AG10803 (cell line): ENCODE measurements around the gene COL26A1.

Source experiments
- DNase-seq: peaks from one replicate; pipeline ENCODE4 v3.0.0; 2010; ENCODE audit warnings: low read depth
- H3K4me3 ChIP-seq: 2 replicates; pipeline ENCODE4 v1.5.1; 2011; ENCODE audit warnings: mild to moderate bottlenecking, low read length, control low read depth
- CTCF ChIP-seq: conservative IDR thresholded peaks from 2 replicates; pipeline ENCODE4 v1.5.1; 2011; ENCODE audit warnings: mild to moderate bottlenecking, low read length, control low read depth, inconsistent platforms

Gene COL26A1

GRCh38 chr7:101393865-101394264 is 31.2 kb downstream of the COL26A1 start:
- H3K4me3 ChIP-seq, result no peak overlapping the region
- TF ChIP-seq CTCF, result no peak
- no peak for DNase-seq

GRCh38 chr7:101395376-101395775 is 32.7 kb downstream of the COL26A1 start:
- no peak for TF ChIP-seq CTCF
- DNase-seq, result no peak

GRCh38 chr7:101397243-101397642 is 34.6 kb downstream of the COL26A1 start:
- H3K4me3 ChIP-seq, result no peak overlapping the region
- no peak for TF ChIP-seq CTCF
- no peak for DNase-seq

More at GRCh38 chr7:101395376-101395775, 32.7 kb downstream of the COL26A1 start:
- H3K4me3 ChIP-seq, result no peak overlapping the region

GRCh38 chr7:101397770-101398324 is 35.2 kb downstream of the COL26A1 start:
- TF ChIP-seq CTCF, result no peak
- H3K4me3 ChIP-seq, result no peak overlapping the region
- no peak for DNase-seq

- H3K4me3 ChIP-seq, result no peak overlapping the region
- no peak for DNase-seq
- no peak for TF ChIP-seq CTCF
These were observed 36.0 kb downstream of the COL26A1 start for GRCh38 chr7:101398396-101399289.

- TF ChIP-seq CTCF, result no peak
- no peak overlapping the region for H3K4me3 ChIP-seq
- peak; percentile 38 for DNase-seq
These were observed 37.1 kb downstream of the COL26A1 start for GRCh38 chr7:101399759-101400158.

- TF ChIP-seq CTCF, result no peak
- no peak overlapping the region for H3K4me3 ChIP-seq
- no peak for DNase-seq
These were observed 38.1 kb downstream of the COL26A1 start for GRCh38 chr7:101400751-101401150.
